HFF-Myc (cell line): Measurements from ENCODE around the gene CUX1.

Experiments used
- DNase-seq: peaks from one replicate; pipeline ENCODE4 v3.0.0-alpha.2; 2011; ENCODE audit warnings: low read depth; ENCODE audit errors: extremely low read depth
- H3K4me3 ChIP-seq: replicated peaks from 2 replicates; pipeline ENCODE4 v1.5.1; 2011; ENCODE audit warnings: low read depth, mild to moderate bottlenecking, control low read depth, low read length
- CTCF ChIP-seq: IDR thresholded peaks from 2 replicates; pipeline ENCODE4 v1.5.1; 2012; ENCODE audit warnings: mild to moderate bottlenecking, low read depth, low read length, control low read depth; ENCODE audit errors: missing control alignments

The CUX1 gene

GRCh38 chr7:101922631-101923601, 105.5 kb downstream of the CUX1 start:
- no peak overlapping the region for H3K4me3 ChIP-seq
- no peak for DNase-seq
- TF ChIP-seq CTCF, result no peak

- no peak for DNase-seq
- no peak for TF ChIP-seq CTCF
- no peak overlapping the region for H3K4me3 ChIP-seq
These were observed 106.2 kb downstream of the CUX1 start for GRCh38 chr7:101923602-101923985.

GRCh38 chr7:101924171-101924570, 106.7 kb downstream of the CUX1 start:
- H3K4me3 ChIP-seq, result no peak overlapping the region
- TF ChIP-seq CTCF, result no peak
- no peak for DNase-seq

- TF ChIP-seq CTCF, result no peak
- no peak overlapping the region for H3K4me3 ChIP-seq
- no peak for DNase-seq
These were observed 108.8 kb downstream of the CUX1 start for GRCh38 chr7:101926265-101926664.

- no peak for DNase-seq
- no peak for TF ChIP-seq CTCF
- no peak overlapping the region for H3K4me3 ChIP-seq
These were observed 110.0 kb downstream of the CUX1 start for GRCh38 chr7:101927389-101927788.

- TF ChIP-seq CTCF, result no peak
- DNase-seq, result no peak
- no peak overlapping the region for H3K4me3 ChIP-seq
These were observed 110.4 kb downstream of the CUX1 start for GRCh38 chr7:101927802-101928201.
